Neural progenitor cell (in vitro differentiated cells): Measurements from ENCODE around the gene AHCY. TPM values are rescaled to one million over a fixed set of nuclear protein-coding genes. Genes with fewer than 3 reads are reported as not detected.
"Not testable (repeated sequence)": the region's sequence is repeated elsewhere in the genome, so short reads cannot be mapped to it uniquely, and the experiment has no call there.

Experiments
- DNase-seq: peaks from one replicate; pipeline ENCODE4 v3.0.0-alpha.2; 2016; ENCODE audit warnings: low spot score
- H2AFZ ChIP-seq: fragments of 200-600 bp; sonication (generic); replicated peaks from 2 replicates; pipeline ENCODE4 v1.6.1; 2016; ENCODE audit warnings: antibody characterized with exemption
- H3F3A ChIP-seq: fragments of 200-600 bp; sonication (generic); 2 replicates; pipeline ENCODE4 v1.6.1; 2016; ENCODE audit warnings: antibody characterized with exemption, low read depth
- H3K27ac ChIP-seq: fragments of 200-600 bp; sonication (generic); 2 replicates; pipeline ENCODE4 v1.5.1; 2016; ENCODE audit warnings: mild to moderate bottlenecking
- H3K27me3 ChIP-seq: fragments of 200-600 bp; sonication (generic); 2 replicates; pipeline ENCODE4 v1.6.1; 2016; ENCODE audit warnings: mild to moderate bottlenecking, moderate library complexity
- H3K36me3 ChIP-seq: fragments of 200-600 bp; sonication (generic); 2 replicates; pipeline ENCODE4 v1.5.1; 2016
- H3K4me1 ChIP-seq: fragments of 200-600 bp; sonication (generic); 2 replicates; pipeline ENCODE4 v1.6.1; 2016; ENCODE audit warnings: mixed run types
- H3K4me2 ChIP-seq: fragments of 200-600 bp; sonication (generic); 2 replicates; pipeline ENCODE4 v1.6.1; 2016
- H3K4me3 ChIP-seq: fragments of 200-600 bp; sonication (generic); 2 replicates; pipeline ENCODE4 v1.5.1; 2016
- H3K79me2 ChIP-seq: fragments of 200-600 bp; sonication (generic); 2 replicates; pipeline ENCODE4 v1.6.1; 2016; ENCODE audit warnings: low read depth
- H3K9ac ChIP-seq: fragments of 200-600 bp; sonication (generic); 2 replicates; pipeline ENCODE4 v1.6.1; 2016
- H3K9me3 ChIP-seq: fragments of 200-600 bp; sonication (generic); 2 replicates; pipeline ENCODE4 v1.5.1; 2016; ENCODE audit warnings: low read depth
- H4K20me1 ChIP-seq: fragments of 200-600 bp; sonication (generic); 2 replicates; pipeline ENCODE4 v1.6.1; 2016; ENCODE audit warnings: low read depth
- H3K27ac Mint-ChIP-seq: 3 replicates; pipeline ENCODE4 v1.8.0; 2021; ENCODE audit warnings: mixed read lengths
- H3K27me3 Mint-ChIP-seq: 2 replicates; pipeline ENCODE4 v1.8.0; 2022; ENCODE audit warnings: low read depth, mild to moderate bottlenecking, inconsistent platforms, moderate library complexity, mixed read lengths; ENCODE audit not compliant: insufficient read depth
- H3K36me3 Mint-ChIP-seq: 3 replicates; pipeline ENCODE4 v1.8.0; 2021; ENCODE audit warnings: mixed read lengths
- H3K4me1 Mint-ChIP-seq: 3 replicates; pipeline ENCODE4 v1.8.0; 2021; ENCODE audit warnings: mixed read lengths
- H3K4me3 Mint-ChIP-seq: 3 replicates; pipeline ENCODE4 v1.8.0; 2021; ENCODE audit warnings: mild to moderate bottlenecking, moderate library complexity, mixed read lengths
- H3K9me3 Mint-ChIP-seq: 3 replicates; pipeline ENCODE4 v1.8.0; 2020; ENCODE audit warnings: mixed read lengths
- EZH2 ChIP-seq: fragments of 200-600 bp; sonication (generic); IDR thresholded peaks from 2 replicates; pipeline ENCODE4 v1.6.1; 2017; ENCODE audit warnings: antibody characterized with exemption, mild to moderate bottlenecking, moderate library complexity
- EZH2phosphoT487 ChIP-seq: fragments of 200-600 bp; sonication (generic); IDR thresholded peaks from 2 replicates; pipeline ENCODE4 v1.6.1; 2017; ENCODE audit warnings: antibody characterized with exemption
- total RNA-seq: library from RNA; depleted of rRNA; stranded (reverse); fragments of >200 nt; gene quantifications from 2 replicates; pipeline ENCODE4 v1.2.3, GENCODE V29; 2015; ENCODE audit warnings: low replicate concordance
- TF ChIP-seq, protein P1 (sequence below): fragments of 200-600 bp; sonication (generic); IDR thresholded peaks from 2 replicates; pipeline ENCODE4 v1.5.1; 2017; ENCODE audit warnings: antibody characterized with exemption, mild to moderate bottlenecking

AHCY gene
- 184 and 269 TPM in 2 replicates for total RNA-seq

DNA sequence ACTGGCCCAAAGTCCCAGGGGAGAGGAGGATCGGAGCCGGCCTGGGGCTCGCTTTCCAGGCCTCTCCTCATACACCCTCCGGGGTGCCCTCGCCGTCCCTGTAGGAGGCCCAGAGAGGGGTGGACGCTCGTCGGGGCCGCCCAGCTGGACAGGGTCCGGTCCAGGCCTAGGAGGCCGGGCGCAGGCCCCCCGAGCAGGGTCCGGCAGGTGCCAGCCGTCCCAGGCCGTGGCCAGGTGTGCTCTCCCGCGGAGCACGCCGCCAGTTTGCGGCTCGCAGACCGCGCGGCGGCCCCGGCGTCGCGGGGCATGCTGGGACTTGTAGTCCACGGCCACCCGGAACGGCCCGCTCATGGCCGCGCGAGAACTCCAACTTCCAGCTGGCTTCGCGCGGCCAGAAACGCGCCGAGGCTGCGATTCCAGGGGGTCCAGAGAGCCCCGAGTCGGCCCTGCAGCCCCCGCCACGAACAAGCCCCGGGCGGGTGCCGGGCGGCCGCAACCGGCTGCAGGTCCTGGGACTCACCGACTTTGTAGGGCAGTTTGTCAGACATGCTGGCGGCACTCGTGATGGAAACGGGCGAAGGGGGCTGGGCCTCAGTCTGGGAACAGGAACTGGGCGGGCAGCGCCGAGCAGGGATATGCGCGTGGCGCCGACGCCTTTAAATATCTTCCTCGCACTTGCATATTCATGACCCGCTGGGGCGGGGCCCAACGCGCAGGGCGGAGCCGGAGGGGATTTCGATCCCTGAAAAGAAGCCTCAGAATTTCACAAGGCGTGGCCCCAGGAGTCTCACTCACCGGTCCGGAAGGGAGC is at the start of gene AHCY:
Gene AHCY, minus strand, starts transcription at position 633 of the 811 bp plus-strand sequence. Its CDS starts 85 bp downstream, at position 548.
- H3K9ac ChIP-seq = peak within 1 kb of the TSS; percentile 75
- peaks cover 17% of the 10 kb centered on the region for H3K4me1 Mint-ChIP-seq
- peak; percentile 98 for DNase-seq
- no peaks in the 10 kb centered on the region for H3K36me3 ChIP-seq
- H3K79me2 ChIP-seq = peaks cover 47% of the 10 kb centered on the region
- peak within 1 kb of the TSS; percentile 93 for H3K4me3 Mint-ChIP-seq
- H3K9me3 ChIP-seq = no peaks in the 10 kb centered on the region
- H3K4me3 ChIP-seq = peak within 1 kb of the TSS; percentile 74
- H3K27ac Mint-ChIP-seq = peak within 1 kb of the TSS; percentile 88
- H3K4me1 ChIP-seq = peaks cover 9% of the 10 kb centered on the region
- H3K27ac ChIP-seq = peak within 1 kb of the TSS; percentile 91
- H3K4me2 ChIP-seq = peak within 1 kb of the TSS; percentile 87
- H2AFZ ChIP-seq = peak within 1 kb of the TSS; percentile 85
- peaks cover 14% of the 10 kb centered on the region for H3F3A ChIP-seq
- no peaks in the 10 kb centered on the region for H3K9me3 Mint-ChIP-seq
- no peaks in the 10 kb centered on the region for H4K20me1 ChIP-seq
- peaks cover 2% of the 10 kb centered on the region for H3K27me3 Mint-ChIP-seq
- peaks cover 6% of the 10 kb centered on the region for H3K36me3 Mint-ChIP-seq
- TF ChIP-seq EZH2phosphoT487 = no peak
- TF ChIP-seq EZH2 = no peak
- TF ChIP-seq, protein P1, sequence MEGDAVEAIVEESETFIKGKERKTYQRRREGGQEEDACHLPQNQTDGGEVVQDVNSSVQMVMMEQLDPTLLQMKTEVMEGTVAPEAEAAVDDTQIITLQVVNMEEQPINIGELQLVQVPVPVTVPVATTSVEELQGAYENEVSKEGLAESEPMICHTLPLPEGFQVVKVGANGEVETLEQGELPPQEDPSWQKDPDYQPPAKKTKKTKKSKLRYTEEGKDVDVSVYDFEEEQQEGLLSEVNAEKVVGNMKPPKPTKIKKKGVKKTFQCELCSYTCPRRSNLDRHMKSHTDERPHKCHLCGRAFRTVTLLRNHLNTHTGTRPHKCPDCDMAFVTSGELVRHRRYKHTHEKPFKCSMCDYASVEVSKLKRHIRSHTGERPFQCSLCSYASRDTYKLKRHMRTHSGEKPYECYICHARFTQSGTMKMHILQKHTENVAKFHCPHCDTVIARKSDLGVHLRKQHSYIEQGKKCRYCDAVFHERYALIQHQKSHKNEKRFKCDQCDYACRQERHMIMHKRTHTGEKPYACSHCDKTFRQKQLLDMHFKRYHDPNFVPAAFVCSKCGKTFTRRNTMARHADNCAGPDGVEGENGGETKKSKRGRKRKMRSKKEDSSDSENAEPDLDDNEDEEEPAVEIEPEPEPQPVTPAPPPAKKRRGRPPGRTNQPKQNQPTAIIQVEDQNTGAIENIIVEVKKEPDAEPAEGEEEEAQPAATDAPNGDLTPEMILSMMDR = no peak
- no peaks in the 10 kb centered on the region for H3K27me3 ChIP-seq

GRCh38 chr20:34350095-34350494 is 46.9 kb upstream of the AHCY start:
- Histone ChIP-seq H3F3A (no peaks in the 10 kb centered on the region), H3K79me2 (no peaks in the 10 kb centered on the region), H3K4me3 (no peak overlapping the region), H4K20me1 (no peaks in the 10 kb centered on the region), H3K9me3 (no peaks in the 10 kb centered on the region), H3K9ac (no peak overlapping the region), H3K27me3 (no peaks in the 10 kb centered on the region), H2AFZ (no peak overlapping the region), H3K4me1 (no peaks in the 10 kb centered on the region), H3K4me2 (no peak overlapping the region), H3K36me3 (no peaks in the 10 kb centered on the region), H3K27ac (no peak overlapping the region)
- TF ChIP-seq EZH2 (no peak), EZH2phosphoT487 (no peak)
- TF ChIP-seq, protein P1 = no peak
- Mint-ChIP-seq H3K27me3 (no peaks in the 10 kb centered on the region), H3K4me3 (no peak overlapping the region), H3K9me3 (no peaks in the 10 kb centered on the region), H3K27ac (no peak overlapping the region), H3K4me1 (no peaks in the 10 kb centered on the region), H3K36me3 (no peaks in the 10 kb centered on the region)
- no peak for DNase-seq

GRCh38 chr20:34347571-34347970 is 44.4 kb upstream of the AHCY start:
- no peak overlapping the region for H3K9ac ChIP-seq
- no peak overlapping the region for H3K27ac Mint-ChIP-seq
- H3K4me3 Mint-ChIP-seq = no peak overlapping the region
- H3K79me2 ChIP-seq = no peaks in the 10 kb centered on the region
- H3K4me1 Mint-ChIP-seq = no peaks in the 10 kb centered on the region
- H3K36me3 Mint-ChIP-seq = no peaks in the 10 kb centered on the region
- no peak overlapping the region for H3K4me2 ChIP-seq
- H3K4me3 ChIP-seq = no peak overlapping the region
- no peaks in the 10 kb centered on the region for H3K27me3 ChIP-seq
- H3K9me3 Mint-ChIP-seq = no peaks in the 10 kb centered on the region
- H3K9me3 ChIP-seq = no peaks in the 10 kb centered on the region
- H3K4me1 ChIP-seq = no peaks in the 10 kb centered on the region
- H3K27ac ChIP-seq = no peak overlapping the region
- TF ChIP-seq EZH2phosphoT487 = no peak
- TF ChIP-seq, protein P1 = no peak
- no peak for TF ChIP-seq EZH2
- H2AFZ ChIP-seq = no peak overlapping the region
- no peaks in the 10 kb centered on the region for H4K20me1 ChIP-seq
- DNase-seq = no peak
- no peaks in the 10 kb centered on the region for H3K36me3 ChIP-seq
- peaks cover 5% of the 10 kb centered on the region for H3K27me3 Mint-ChIP-seq
- no peaks in the 10 kb centered on the region for H3F3A ChIP-seq

GRCh38 chr20:34346533-34346865 is 43.3 kb upstream of the AHCY start:
- not testable (repeated sequence) for H4K20me1 ChIP-seq, DNase-seq, H3K36me3 ChIP-seq, H3K4me1 ChIP-seq, H3K79me2 ChIP-seq, H3K27me3 Mint-ChIP-seq, H3K4me3 ChIP-seq, H3K27me3 ChIP-seq, H3K9me3 ChIP-seq, H3K4me3 Mint-ChIP-seq, H3K4me2 ChIP-seq, H3K27ac ChIP-seq, H2AFZ ChIP-seq, H3K9ac ChIP-seq, H3F3A ChIP-seq, H3K27ac Mint-ChIP-seq, H3K4me1 Mint-ChIP-seq, H3K9me3 Mint-ChIP-seq, H3K36me3 Mint-ChIP-seq

- H3K4me1 ChIP-seq, H3K4me1 Mint-ChIP-seq, H3K27me3 Mint-ChIP-seq, H3K27ac Mint-ChIP-seq, H4K20me1 ChIP-seq, DNase-seq, H3K79me2 ChIP-seq, H2AFZ ChIP-seq, H3K9me3 ChIP-seq, H3F3A ChIP-seq, H3K4me3 ChIP-seq, H3K27ac ChIP-seq, H3K9ac ChIP-seq, H3K36me3 ChIP-seq, H3K9me3 Mint-ChIP-seq, H3K4me3 Mint-ChIP-seq, H3K27me3 ChIP-seq, H3K36me3 Mint-ChIP-seq, H3K4me2 ChIP-seq: not testable (repeated sequence)
These were observed 42.8 kb upstream of the AHCY start for GRCh38 chr20:34345839-34346532.
